Measurements from ENCODE around the gene P2RY14.

DNA sequence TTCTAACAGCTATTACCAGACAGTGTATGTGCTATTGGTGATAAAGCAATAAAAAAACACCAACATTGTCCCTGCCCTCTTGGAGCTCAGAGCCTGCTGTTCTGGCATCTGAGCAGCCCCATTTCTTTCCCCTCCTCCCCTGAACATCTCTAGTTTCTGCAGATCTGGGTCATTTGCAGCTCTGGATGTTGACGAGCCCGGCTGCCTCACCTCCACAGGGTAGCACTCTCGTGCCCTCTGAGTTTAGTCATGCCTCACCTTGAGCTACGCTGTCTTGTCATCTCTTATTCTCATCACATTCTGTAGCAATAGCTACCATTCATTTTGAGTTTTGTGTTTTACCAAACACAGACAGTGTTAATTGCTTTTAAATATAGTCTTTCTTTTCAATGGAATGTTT lies 45.4 kb downstream of the P2RY14 start:
- TF ChIP-seq, protein P1, sequence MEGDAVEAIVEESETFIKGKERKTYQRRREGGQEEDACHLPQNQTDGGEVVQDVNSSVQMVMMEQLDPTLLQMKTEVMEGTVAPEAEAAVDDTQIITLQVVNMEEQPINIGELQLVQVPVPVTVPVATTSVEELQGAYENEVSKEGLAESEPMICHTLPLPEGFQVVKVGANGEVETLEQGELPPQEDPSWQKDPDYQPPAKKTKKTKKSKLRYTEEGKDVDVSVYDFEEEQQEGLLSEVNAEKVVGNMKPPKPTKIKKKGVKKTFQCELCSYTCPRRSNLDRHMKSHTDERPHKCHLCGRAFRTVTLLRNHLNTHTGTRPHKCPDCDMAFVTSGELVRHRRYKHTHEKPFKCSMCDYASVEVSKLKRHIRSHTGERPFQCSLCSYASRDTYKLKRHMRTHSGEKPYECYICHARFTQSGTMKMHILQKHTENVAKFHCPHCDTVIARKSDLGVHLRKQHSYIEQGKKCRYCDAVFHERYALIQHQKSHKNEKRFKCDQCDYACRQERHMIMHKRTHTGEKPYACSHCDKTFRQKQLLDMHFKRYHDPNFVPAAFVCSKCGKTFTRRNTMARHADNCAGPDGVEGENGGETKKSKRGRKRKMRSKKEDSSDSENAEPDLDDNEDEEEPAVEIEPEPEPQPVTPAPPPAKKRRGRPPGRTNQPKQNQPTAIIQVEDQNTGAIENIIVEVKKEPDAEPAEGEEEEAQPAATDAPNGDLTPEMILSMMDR (IDR thresholded peaks at IDR 0.05), result no peak
- no peak for TF ChIP-seq POLR2A (IDR thresholded peaks at IDR 0.05)
